ENCODE results near the gene SLC17A9.
A peak's percentile ranks its signal among the peaks of the same experiment; 100 is the strongest.

SLC17A9 gene

GRCh38 chr20:62952373-62952967, at the start of gene SLC17A9:
Gene SLC17A9, plus strand, starts transcription at chr20:62952709. Its CDS starts 122 bp downstream, at chr20:62952831.
- no peak for DNase-seq

- DNase-seq = no peak
These were observed 49.4 kb upstream of the SLC17A9 start for GRCh38 chr20:62902926-62903615.

GRCh38 chr20:62905536-62906117, 46.9 kb upstream of the SLC17A9 start:
- no peak for DNase-seq

- DNase-seq = no peak
These were observed 46.3 kb upstream of the SLC17A9 start for GRCh38 chr20:62906209-62906608.

GRCh38 chr20:62906647-62907375, 45.7 kb upstream of the SLC17A9 start:
- no peak for DNase-seq

GRCh38 chr20:62907384-62908317, 44.9 kb upstream of the SLC17A9 start:
- DNase-seq = no peak

GRCh38 chr20:62908971-62909791, 43.3 kb upstream of the SLC17A9 start:
- DNase-seq = peak; percentile 95 to 97

GRCh38 chr20:62910217-62910766, 42.2 kb upstream of the SLC17A9 start:
- no peak for DNase-seq

GRCh38 chr20:62910777-62911497, 41.6 kb upstream of the SLC17A9 start:
- no peak for DNase-seq

- no peak for DNase-seq
These were observed 40.7 kb upstream of the SLC17A9 start for GRCh38 chr20:62911701-62912280.

- DNase-seq = no peak
These were observed 39.4 kb upstream of the SLC17A9 start for GRCh38 chr20:62913043-62913630.

GRCh38 chr20:62914436-62914835, 38.1 kb upstream of the SLC17A9 start:
- DNase-seq = no peak

- DNase-seq = peak; percentile 75 to 87
These were observed 37.5 kb upstream of the SLC17A9 start for GRCh38 chr20:62914970-62915457.

GRCh38 chr20:62916703-62917476, 35.6 kb upstream of the SLC17A9 start:
- no peak for DNase-seq

GRCh38 chr20:62917720-62918119, 34.8 kb upstream of the SLC17A9 start:
- no peak for DNase-seq

GRCh38 chr20:62918147-62918546, 34.4 kb upstream of the SLC17A9 start:
- no peak for DNase-seq

GRCh38 chr20:62918831-62919230, 33.7 kb upstream of the SLC17A9 start:
- DNase-seq = no peak

GRCh38 chr20:62920039-62920645, 32.4 kb upstream of the SLC17A9 start:
- no peak for DNase-seq

Measured in SHP77 (cell line).